HG02623 (cell line): ENCODE measurements around the gene PPARGC1A.

ENCODE experiments used
- ATAC-seq: cut with Tn5 transposase; IDR thresholded peaks from one replicate; pipeline ENCODE4 v1.9.1; 2021; ENCODE audit warnings: moderate library complexity; ENCODE audit not compliant: unreplicated experiment

PPARGC1A gene

DNA sequence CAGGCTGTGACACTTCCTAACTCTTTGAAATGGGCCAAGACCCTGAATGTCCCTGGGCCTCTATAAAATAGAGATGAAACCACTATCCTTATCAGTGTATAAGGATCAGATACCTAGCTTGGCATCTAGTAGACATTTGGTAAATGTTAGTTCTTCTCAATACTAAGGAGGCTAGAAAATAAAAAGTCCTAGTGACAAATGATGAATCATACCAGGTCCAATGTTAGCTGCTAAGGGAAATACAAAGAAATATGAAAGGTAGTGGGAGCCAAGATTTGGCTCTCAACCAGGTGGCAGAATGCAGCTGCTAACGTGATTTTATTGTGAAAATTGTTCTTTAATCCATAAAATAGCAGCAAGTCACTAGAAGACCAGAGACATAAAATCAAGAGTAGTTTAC lies 19.8 kb upstream of the PPARGC1A start:
- ATAC-seq = no peak

DNA sequence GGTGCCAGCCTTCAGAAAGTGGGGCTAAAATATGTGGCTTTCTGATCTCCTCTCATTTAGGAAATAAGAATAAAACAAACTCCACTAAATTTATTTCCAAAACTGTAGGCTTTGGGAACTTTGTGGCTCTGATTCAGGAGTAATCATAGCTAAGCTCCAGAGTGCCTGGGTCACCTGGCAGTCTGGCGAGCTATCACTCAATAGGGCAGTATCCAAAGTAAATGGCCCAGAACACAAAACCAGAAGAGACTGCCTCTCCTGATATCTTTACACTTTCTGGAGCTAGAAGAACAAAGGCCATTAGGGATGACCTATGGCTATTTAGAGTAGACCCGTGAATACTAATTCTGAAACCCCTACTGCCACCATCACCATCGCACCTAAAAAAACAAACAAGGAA lies 17.0 kb upstream of the PPARGC1A start:
- no peak for ATAC-seq

DNA sequence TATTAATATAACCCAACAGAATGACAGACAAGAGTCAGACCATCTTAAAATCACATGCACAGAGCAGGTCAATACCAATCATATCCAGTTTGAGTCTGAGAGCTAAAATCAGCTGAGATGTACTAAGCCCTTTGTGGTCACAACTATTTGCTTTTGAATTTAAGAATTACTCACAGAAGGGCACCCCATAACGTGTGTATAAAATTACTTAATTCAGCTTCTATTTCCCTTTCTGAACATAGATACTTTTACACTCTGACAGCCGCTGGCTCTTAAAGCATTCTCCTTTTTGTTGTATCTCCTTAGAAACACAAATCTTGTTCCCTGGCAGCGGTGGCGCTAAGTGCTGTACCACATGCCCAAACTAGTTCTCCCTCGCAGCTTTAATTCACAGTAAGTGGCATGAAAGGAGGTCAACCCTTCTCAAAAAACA lies 14.8 kb upstream of the PPARGC1A start:
- no peak for ATAC-seq

DNA sequence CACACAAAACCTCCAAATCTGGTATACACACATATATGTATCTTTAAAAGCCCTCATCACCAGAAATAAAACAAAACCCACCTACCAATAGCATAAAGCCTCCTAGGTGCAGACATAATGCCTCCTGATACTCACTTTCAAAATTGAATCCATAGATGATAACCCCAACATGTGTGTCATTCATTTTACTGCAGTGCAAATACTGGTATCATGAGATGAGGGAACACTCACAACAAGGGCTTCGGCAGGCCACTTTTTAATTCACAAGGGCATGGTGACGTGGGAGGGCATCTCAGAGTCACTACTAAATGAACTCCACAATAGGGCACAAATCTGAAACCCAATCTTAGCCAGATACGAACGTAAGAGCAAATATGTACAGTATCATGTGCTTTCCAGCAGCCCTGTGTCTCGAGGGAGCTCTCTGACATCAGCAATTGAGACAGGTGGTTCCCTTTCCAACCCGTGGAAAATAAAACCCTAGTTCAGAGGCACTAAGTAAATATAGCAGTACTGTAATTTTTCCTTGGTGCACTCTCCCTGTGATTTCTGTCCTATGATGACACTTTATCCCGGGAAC lies 14.1 kb upstream of the PPARGC1A start:
- ATAC-seq = no peak

DNA sequence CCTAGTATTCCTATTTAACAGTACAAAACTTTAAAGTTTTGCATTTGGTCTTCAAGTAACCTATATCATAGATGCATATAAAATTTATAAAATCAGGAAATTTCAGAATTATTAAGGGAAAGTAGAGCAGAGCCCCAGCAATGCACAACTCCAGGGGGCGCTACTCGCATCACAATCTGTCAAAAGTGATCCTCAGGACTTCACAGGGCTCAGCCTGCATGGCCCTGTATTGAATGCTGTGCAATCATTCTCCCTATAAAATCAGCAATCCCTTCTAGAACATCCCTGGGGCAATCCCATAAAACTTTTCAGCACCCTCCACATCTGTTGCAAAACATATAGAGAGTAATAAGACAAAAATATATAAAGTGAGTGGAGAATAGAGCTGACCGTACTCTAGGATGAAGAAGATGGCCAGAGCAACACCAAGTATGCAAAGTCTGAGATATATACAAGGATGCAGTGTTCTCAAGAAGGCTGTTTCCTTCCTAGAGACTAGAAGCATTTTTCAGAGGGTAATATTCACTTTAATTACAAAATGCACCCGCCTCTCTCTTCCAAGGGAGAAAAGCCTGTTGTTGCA lies 12.5 kb upstream of the PPARGC1A start:
- ATAC-seq = no peak

DNA sequence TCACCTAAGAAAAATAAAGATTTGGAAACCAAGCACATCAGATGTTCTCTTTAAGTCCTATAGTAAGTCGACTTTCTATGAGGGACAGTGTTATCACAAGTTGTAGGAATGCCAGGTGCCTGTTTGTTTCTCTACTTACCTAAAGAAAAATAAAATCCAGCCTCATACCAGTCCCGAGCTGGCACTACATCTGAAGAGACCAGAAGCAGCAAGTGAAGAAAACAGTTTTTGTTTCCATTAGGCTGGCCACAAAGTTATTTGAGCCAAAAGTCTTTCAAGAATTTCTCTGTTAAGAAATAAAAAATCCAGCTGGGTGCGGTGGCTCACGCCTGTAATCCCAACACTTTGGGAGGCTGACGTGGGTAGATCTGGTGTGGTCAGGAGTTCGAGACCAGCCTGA lies 10.8 kb upstream of the PPARGC1A start:
- ATAC-seq = no peak

DNA sequence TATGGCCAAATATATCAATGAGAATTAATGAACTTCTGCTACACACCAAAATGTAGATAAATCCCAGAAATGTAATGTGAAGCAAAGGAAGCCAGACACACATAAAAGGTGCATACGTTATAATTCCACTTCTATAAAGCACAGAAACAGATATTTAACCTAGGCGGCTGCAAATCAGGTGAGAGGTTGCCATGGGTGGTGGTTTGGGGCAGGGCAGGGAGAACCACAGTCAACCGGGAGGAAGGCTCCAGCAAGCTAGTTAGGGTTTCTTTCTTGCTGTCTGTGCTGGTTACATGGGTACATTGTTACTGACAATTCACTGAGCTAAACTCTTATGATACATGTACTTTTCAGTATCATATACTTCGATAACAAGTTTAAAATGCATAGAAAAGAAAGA lies 9.7 kb upstream of the PPARGC1A start:
- no peak for ATAC-seq

- ATAC-seq = no peak
These were observed 7.8 kb upstream of the PPARGC1A start for GRCh38 chr4:23897564-23898109.

DNA sequence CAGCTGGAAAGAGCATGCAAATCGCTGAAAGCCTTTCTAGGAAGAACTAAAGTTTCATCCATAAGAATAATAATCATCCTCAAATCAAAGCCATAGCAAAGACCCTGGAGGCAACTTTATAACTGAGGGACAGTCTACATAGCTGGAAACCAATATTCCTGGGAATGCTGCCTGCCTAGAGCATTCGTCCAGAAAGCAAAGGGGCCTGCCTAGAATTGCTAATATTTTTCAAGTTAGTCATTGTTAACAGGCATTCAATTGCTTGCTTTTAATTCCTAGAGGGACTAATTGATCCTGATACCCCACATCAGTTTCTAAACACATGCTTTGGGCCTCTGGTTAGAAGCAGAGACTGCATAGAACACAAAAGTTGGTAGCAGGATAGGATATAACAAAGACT lies 4.2 kb upstream of the PPARGC1A start:
- no peak for ATAC-seq

- ATAC-seq = no peak
These were observed 1.2 kb upstream of the PPARGC1A start for GRCh38 chr4:23891064-23891421.

DNA sequence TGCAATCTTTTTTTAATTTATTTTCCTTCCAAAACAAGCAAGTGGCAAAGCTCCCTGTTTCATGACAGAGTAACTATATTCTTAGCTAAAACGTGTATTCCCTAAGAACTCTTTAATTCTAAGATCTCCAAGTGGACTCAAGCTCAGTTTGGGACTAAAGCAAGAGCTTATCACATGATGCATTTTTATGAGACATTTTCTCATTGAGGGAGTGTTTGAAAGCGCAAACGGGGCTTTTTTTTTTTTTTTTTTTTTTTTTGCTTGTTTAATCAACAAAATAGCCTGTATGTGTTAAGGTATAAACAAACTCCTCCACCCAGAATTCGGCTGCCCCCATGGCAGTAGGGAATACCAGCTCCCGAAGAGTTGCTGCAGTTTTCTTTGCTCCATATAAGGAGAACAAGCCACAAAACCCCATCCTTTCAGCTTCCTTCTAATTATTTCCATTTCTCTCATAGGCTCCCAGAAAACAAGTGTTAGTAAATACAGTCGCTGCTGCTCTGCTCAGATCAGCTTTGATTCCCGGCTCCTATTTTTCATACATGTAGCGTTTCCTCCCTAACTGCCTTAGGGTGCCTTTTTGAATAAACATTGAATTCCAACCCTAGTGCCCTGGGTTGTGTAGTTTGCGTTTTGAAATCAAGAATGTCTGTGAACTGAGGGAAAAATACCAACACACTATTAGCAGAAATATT lies 669 bp upstream of the PPARGC1A start:
- ATAC-seq = no peak

DNA sequence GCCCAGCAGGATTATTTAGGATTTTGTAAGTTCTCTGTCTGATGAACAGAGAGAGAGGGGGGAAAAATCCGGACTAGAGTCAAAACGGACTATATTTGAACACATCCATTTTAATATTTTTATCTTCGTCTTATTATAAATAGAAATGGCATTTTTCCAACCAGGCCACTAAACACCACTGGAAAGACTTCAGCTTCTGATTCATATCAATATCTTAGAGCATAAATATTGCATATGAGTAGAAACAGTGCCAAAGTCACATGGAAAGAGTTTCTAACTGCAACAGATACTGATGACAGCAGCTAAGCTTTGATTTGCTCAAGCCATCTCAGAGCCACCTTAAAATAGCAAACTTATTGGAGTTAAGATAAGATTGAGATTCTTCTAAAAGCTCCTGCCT lies 456 bp downstream of the PPARGC1A start:
- ATAC-seq = no peak

- ATAC-seq = no peak
These were observed 1.2 kb downstream of the PPARGC1A start for GRCh38 chr4:23888421-23889319.

DNA sequence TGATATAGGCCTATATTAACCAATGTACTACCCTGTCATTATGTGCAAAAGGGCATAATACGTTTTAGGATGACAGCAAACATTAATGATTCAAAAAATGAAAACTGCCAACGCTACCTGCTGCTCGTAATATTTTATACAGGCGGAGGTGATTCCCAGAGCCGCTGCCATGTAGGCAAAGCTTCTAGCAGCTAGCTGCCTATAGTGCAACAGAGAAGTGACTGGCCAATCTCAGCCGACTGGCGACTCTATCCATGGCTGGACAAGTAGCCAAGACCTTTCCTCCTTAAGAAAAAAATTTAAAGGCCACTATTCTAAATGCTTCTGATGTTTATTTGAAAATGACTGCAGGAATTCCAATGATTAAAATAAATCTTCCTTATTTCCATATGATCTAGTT lies 1.9 kb downstream of the PPARGC1A start:
- ATAC-seq = no peak

GRCh38 chr4:23887173-23887572 lies 2.7 kb downstream of the PPARGC1A start:
- ATAC-seq = no peak

DNA sequence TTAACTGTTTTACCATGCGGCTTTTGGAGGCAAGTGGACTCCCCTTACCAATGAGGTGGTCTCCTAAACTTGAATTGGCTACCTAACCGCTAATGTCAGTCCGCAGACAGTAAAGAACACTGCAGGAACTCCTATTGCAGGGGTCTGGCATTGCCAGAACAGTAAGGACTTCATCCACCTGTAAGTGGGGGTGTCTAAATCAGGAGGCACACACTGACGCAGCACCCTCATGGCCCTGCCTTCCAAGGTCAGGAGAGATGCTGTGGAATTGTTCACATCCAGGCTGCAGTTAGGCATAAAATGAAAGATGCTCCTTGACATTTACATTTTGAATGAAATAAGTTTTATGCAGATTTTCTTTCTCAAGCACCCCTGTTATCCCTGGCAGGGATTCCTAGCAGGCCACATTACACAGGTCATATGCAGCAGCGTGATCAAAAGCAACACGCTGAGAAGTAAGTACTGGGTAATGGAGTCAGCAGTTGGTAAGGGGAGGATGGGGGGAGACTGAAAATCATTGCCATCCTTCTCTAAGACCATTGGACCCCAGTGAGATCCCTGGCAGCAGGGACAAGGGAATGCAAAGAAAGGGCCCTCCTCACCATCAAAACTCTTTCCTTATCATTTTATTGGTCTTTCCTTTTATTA lies 3.8 kb downstream of the PPARGC1A start:
- ATAC-seq = no peak

GRCh38 chr4:23884741-23885140 lies 5.1 kb downstream of the PPARGC1A start:
- no peak for ATAC-seq

GRCh38 chr4:23884261-23884660 lies 5.6 kb downstream of the PPARGC1A start:
- no peak for ATAC-seq

GRCh38 chr4:23882976-23883531 lies 6.8 kb downstream of the PPARGC1A start:
- ATAC-seq = no peak

DNA sequence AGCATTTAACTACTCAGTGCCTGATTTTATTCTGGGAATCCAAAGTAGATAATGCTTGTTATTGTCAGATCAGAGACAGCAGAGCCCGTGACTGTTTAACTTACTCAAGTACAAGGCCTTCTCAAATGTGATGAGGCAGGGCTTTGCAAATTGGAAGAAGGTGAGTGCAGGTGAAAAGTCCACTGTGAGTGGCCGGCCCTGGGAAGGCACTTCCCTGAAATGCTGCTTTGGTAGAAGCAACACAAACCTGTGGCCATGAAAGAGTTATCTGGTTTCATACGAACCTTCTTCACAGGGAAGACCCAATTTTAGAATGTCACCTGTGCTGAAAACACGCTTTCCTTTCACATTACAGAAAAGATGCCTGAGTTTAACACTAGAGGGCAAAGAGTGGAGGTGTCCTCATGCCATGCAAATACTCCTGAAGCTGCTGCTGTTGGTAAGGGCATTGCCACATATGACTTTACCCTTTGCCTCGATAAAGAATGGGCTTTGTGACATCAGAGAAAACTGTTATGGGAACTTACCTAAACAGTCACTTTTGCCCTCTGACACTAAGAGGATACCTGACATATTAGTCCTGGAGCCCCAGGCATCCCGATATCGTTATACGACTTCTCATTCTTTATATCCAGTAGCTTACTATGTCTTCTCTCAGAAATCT lies 8.0 kb downstream of the PPARGC1A start:
- ATAC-seq = no peak
